Measurements from ENCODE around the gene RPS6KL1.

RPS6KL1 gene

GRCh38 chr14:74945852-74946658 is 23.0 kb upstream of the RPS6KL1 start:
- no peak overlapping the region for H3K14ac ChIP-seq (ENCODE audit: low read length in 2 of 2)
- H4K8ac ChIP-seq (ENCODE audit: low read length): peak overlapping the region; percentile 19
- H4K91ac ChIP-seq (ENCODE audit: low read length): peak overlapping the region; percentile 47
- no peak overlapping the region for H3K4me3 ChIP-seq (ENCODE audit: insufficient read depth in 1 of 2, low read depth in 1 of 2, low read length in 2 of 2)
- H3K23ac ChIP-seq (ENCODE audit: low read length in 2 of 2): no peak overlapping the region
- H2AK5ac ChIP-seq (ENCODE audit: low read length, severe bottlenecking): peak overlapping the region; percentile 18
- no peak overlapping the region for H2AFZ ChIP-seq (ENCODE audit: low read depth, low read length)
- H3K9ac ChIP-seq (ENCODE audit: low read length): peak overlapping the region; percentile 57
- peaks cover 23% of the 10 kb centered on the region for H3K4me1 ChIP-seq (ENCODE audit: control insufficient read depth, insufficient read depth, low read depth, low read length)
- peaks cover 3% of the 10 kb centered on the region for H3K79me1 ChIP-seq (replicated peaks; ENCODE audit: low read length, poor library complexity, severe bottlenecking)
- no peak overlapping the region for H2BK120ac ChIP-seq (ENCODE audit: low read depth, low read length)
- peak overlapping the region in 1 of 2 experiments; percentile 73 for H2BK12ac ChIP-seq (ENCODE audit: low read length in 2 of 2)
- WGBS: 62% methylated on average over 17 of the region's 17 CpGs
- H2BK5ac ChIP-seq (ENCODE audit: low read depth, low read length, poor library complexity, severe bottlenecking): peak overlapping the region; percentile 4
- H3K18ac ChIP-seq (ENCODE audit: low read depth in 1 of 2, low read length in 2 of 2): peak overlapping the region in 1 of 2 experiments; percentile 41
- H3K27ac ChIP-seq (ENCODE audit: low read length, poor library complexity, severe bottlenecking): no peak overlapping the region
- H3K27me3 ChIP-seq (ENCODE audit: control insufficient read depth in 1 of 2, insufficient read depth in 1 of 2, low read length in 2 of 2): no peaks in the 10 kb centered on the region
- peaks cover 17 to 24% of the 10 kb centered on the region in 2 experiments for H3K36me3 ChIP-seq (ENCODE audit: control insufficient read depth in 1 of 2, insufficient read depth in 2 of 2, low read depth in 1 of 2, low read length in 2 of 2)
- H3K4me2 ChIP-seq (ENCODE audit: low read length, poor library complexity, severe bottlenecking): no peak overlapping the region
- H2BK15ac ChIP-seq (ENCODE audit: low read depth, poor library complexity, severe bottlenecking): no peak overlapping the region
- H3K9me3 ChIP-seq (ENCODE audit: control insufficient read depth, low read length): no peaks in the 10 kb centered on the region
- peak; percentile 73 for DNase-seq
- H3K4ac ChIP-seq (ENCODE audit: low read depth in 1 of 2, low read length in 2 of 2): peak overlapping the region in 1 of 2 experiments; percentile 21

GRCh38 chr14:74945261-74945851 is 22.3 kb upstream of the RPS6KL1 start:
- Histone ChIP-seq H3K18ac (ENCODE audit: low read depth in 1 of 2, low read length in 2 of 2) (no peak overlapping the region), H3K4me3 (ENCODE audit: insufficient read depth in 1 of 2, low read depth in 1 of 2, low read length in 2 of 2) (no peak overlapping the region), H3K23ac (ENCODE audit: low read length in 2 of 2) (no peak overlapping the region), H3K27me3 (ENCODE audit: control insufficient read depth in 1 of 2, insufficient read depth in 1 of 2, low read length in 2 of 2) (no peaks in the 10 kb centered on the region), H3K36me3 (ENCODE audit: control insufficient read depth in 1 of 2, insufficient read depth in 2 of 2, low read depth in 1 of 2, low read length in 2 of 2) (peaks cover 17 to 24% of the 10 kb centered on the region in 2 experiments), H4K91ac (ENCODE audit: low read length) (no peak overlapping the region), H2BK120ac (ENCODE audit: low read depth, low read length) (no peak overlapping the region), H2AFZ (ENCODE audit: low read depth, low read length) (no peak overlapping the region), H2BK15ac (ENCODE audit: low read depth, poor library complexity, severe bottlenecking) (no peak overlapping the region), H3K9ac (ENCODE audit: low read length) (peak overlapping the region; percentile 57), H3K14ac (ENCODE audit: low read length in 2 of 2) (no peak overlapping the region), H3K79me1 (replicated peaks; ENCODE audit: low read length, poor library complexity, severe bottlenecking) (peaks cover 2% of the 10 kb centered on the region), H4K8ac (ENCODE audit: low read length) (no peak overlapping the region), H3K4me1 (ENCODE audit: control insufficient read depth, insufficient read depth, low read depth, low read length) (peaks cover 21% of the 10 kb centered on the region), H2AK5ac (ENCODE audit: low read length, severe bottlenecking) (no peak overlapping the region), H3K4ac (ENCODE audit: low read depth in 1 of 2, low read length in 2 of 2) (no peak overlapping the region), H3K4me2 (ENCODE audit: low read length, poor library complexity, severe bottlenecking) (no peak overlapping the region), H2BK12ac (ENCODE audit: low read length in 2 of 2) (no peak overlapping the region), H3K27ac (ENCODE audit: low read length, poor library complexity, severe bottlenecking) (no peak overlapping the region), H2BK5ac (ENCODE audit: low read depth, low read length, poor library complexity, severe bottlenecking) (no peak overlapping the region), H3K9me3 (ENCODE audit: control insufficient read depth, low read length) (no peaks in the 10 kb centered on the region)
- peak; percentile 53 for DNase-seq
- 73% methylated on average over 17 of the region's 17 CpGs for WGBS

GRCh38 chr14:74942608-74943007 is 19.5 kb upstream of the RPS6KL1 start:
- no peak overlapping the region for H3K18ac ChIP-seq (ENCODE audit: low read depth in 1 of 2, low read length in 2 of 2)
- no peak overlapping the region for H3K9ac ChIP-seq (ENCODE audit: low read length)
- H2BK120ac ChIP-seq (ENCODE audit: low read depth, low read length): no peak overlapping the region
- H2BK12ac ChIP-seq (ENCODE audit: low read length in 2 of 2): peak overlapping the region in 1 of 2 experiments; percentile 14
- H3K4me2 ChIP-seq (ENCODE audit: low read length, poor library complexity, severe bottlenecking): no peak overlapping the region
- peaks cover 4 to 8% of the 10 kb centered on the region in 2 experiments for H3K36me3 ChIP-seq (ENCODE audit: control insufficient read depth in 1 of 2, insufficient read depth in 2 of 2, low read depth in 1 of 2, low read length in 2 of 2)
- no peaks in the 10 kb centered on the region for H3K79me1 ChIP-seq (replicated peaks; ENCODE audit: low read length, poor library complexity, severe bottlenecking)
- no peak overlapping the region for H3K4ac ChIP-seq (ENCODE audit: low read depth in 1 of 2, low read length in 2 of 2)
- no peak overlapping the region for H2AFZ ChIP-seq (ENCODE audit: low read depth, low read length)
- no peak overlapping the region for H2AK5ac ChIP-seq (ENCODE audit: low read length, severe bottlenecking)
- no peak overlapping the region for H3K27ac ChIP-seq (ENCODE audit: low read length, poor library complexity, severe bottlenecking)
- no peak overlapping the region for H3K14ac ChIP-seq (ENCODE audit: low read length in 2 of 2)
- H3K9me3 ChIP-seq (ENCODE audit: control insufficient read depth, low read length): no peaks in the 10 kb centered on the region
- WGBS: 91% methylated on average over 10 of the region's 11 CpGs
- no peak overlapping the region for H2BK15ac ChIP-seq (ENCODE audit: low read depth, poor library complexity, severe bottlenecking)
- H3K4me3 ChIP-seq (ENCODE audit: insufficient read depth in 1 of 2, low read depth in 1 of 2, low read length in 2 of 2): no peak overlapping the region
- no peak overlapping the region for H2BK5ac ChIP-seq (ENCODE audit: low read depth, low read length, poor library complexity, severe bottlenecking)
- no peak overlapping the region for H4K91ac ChIP-seq (ENCODE audit: low read length)
- no peak overlapping the region for H3K23ac ChIP-seq (ENCODE audit: low read length in 2 of 2)
- no peak overlapping the region for H4K8ac ChIP-seq (ENCODE audit: low read length)
- DNase-seq: no peak
- peaks cover 29% of the 10 kb centered on the region for H3K4me1 ChIP-seq (ENCODE audit: control insufficient read depth, insufficient read depth, low read depth, low read length)
- H3K27me3 ChIP-seq (ENCODE audit: control insufficient read depth in 1 of 2, insufficient read depth in 1 of 2, low read length in 2 of 2): no peaks in the 10 kb centered on the region

GRCh38 chr14:74942181-74942580 is 19.1 kb upstream of the RPS6KL1 start:
- Histone ChIP-seq H3K4ac (ENCODE audit: low read depth in 1 of 2, low read length in 2 of 2) (peak overlapping the region in 1 of 2 experiments; percentile 2), H3K9ac (ENCODE audit: low read length) (peak overlapping the region; percentile 33), H2BK15ac (ENCODE audit: low read depth, poor library complexity, severe bottlenecking) (peak overlapping the region; percentile 83), H3K18ac (ENCODE audit: low read depth in 1 of 2, low read length in 2 of 2) (peak overlapping the region in 1 of 2 experiments; percentile 41), H3K4me2 (ENCODE audit: low read length, poor library complexity, severe bottlenecking) (no peak overlapping the region), H3K27ac (ENCODE audit: low read length, poor library complexity, severe bottlenecking) (no peak overlapping the region), H4K91ac (ENCODE audit: low read length) (peak overlapping the region; percentile 59), H3K27me3 (ENCODE audit: control insufficient read depth in 1 of 2, insufficient read depth in 1 of 2, low read length in 2 of 2) (no peaks in the 10 kb centered on the region), H3K4me1 (ENCODE audit: control insufficient read depth, insufficient read depth, low read depth, low read length) (peaks cover 29% of the 10 kb centered on the region), H3K23ac (ENCODE audit: low read length in 2 of 2) (peak overlapping the region in 1 of 2 experiments; percentile 18), H2BK12ac (ENCODE audit: low read length in 2 of 2) (peak overlapping the region in 1 of 2 experiments; percentile 54), H4K8ac (ENCODE audit: low read length) (peak overlapping the region; percentile 10), H2AK5ac (ENCODE audit: low read length, severe bottlenecking) (no peak overlapping the region), H2BK5ac (ENCODE audit: low read depth, low read length, poor library complexity, severe bottlenecking) (no peak overlapping the region), H3K14ac (ENCODE audit: low read length in 2 of 2) (no peak overlapping the region), H2BK120ac (ENCODE audit: low read depth, low read length) (no peak overlapping the region), H3K4me3 (ENCODE audit: insufficient read depth in 1 of 2, low read depth in 1 of 2, low read length in 2 of 2) (no peak overlapping the region), H3K36me3 (ENCODE audit: control insufficient read depth in 1 of 2, insufficient read depth in 2 of 2, low read depth in 1 of 2, low read length in 2 of 2) (peaks cover 3% of the 10 kb centered on the region in 2 experiments), H3K9me3 (ENCODE audit: control insufficient read depth, low read length) (no peaks in the 10 kb centered on the region), H2AFZ (ENCODE audit: low read depth, low read length) (no peak overlapping the region), H3K79me1 (replicated peaks; ENCODE audit: low read length, poor library complexity, severe bottlenecking) (no peaks in the 10 kb centered on the region)
- WGBS: 89% methylated on average over 12 of the region's 12 CpGs
- DNase-seq: no peak

Measured in mesenchymal stem cell (in vitro differentiated cells and primary cell).